Measurements from ENCODE around the gene OCEL1. TPM values are rescaled to one million over a fixed set of nuclear protein-coding genes. Genes with fewer than 3 reads are reported as not detected.
"Not testable (repeated sequence)": the region's sequence is repeated elsewhere in the genome, so short reads cannot be mapped to it uniquely, and the experiment has no call there.

Gene OCEL1
- 2.1 and 7.0 TPM in 2 replicates for total RNA-seq

- DNase-seq (ENCODE audit: low read depth in 2 of 2), result peak; percentile 93 to 98
These were observed at the start of gene OCEL1 for GRCh38 chr19:17226002-17226933. Gene OCEL1, plus strand, starts transcription at chr19:17226226. Its CDS starts 22 bp downstream, at chr19:17226248.

GRCh38 chr19:17178291-17178690, 47.7 kb upstream of the OCEL1 start:
- DNase-seq (ENCODE audit: low read depth in 2 of 2), result no peak

GRCh38 chr19:17180997-17181702, 44.9 kb upstream of the OCEL1 start:
- DNase-seq (ENCODE audit: low read depth in 2 of 2), result no peak

GRCh38 chr19:17183271-17183761, 42.7 kb upstream of the OCEL1 start:
- no peak for DNase-seq (ENCODE audit: low read depth in 2 of 2)

- no peak for DNase-seq (ENCODE audit: low read depth in 2 of 2)
These were observed 42.1 kb upstream of the OCEL1 start for GRCh38 chr19:17183858-17184321.

GRCh38 chr19:17184371-17184841, 41.6 kb upstream of the OCEL1 start:
- DNase-seq (ENCODE audit: low read depth in 2 of 2), result no peak

GRCh38 chr19:17185590-17185989, 40.4 kb upstream of the OCEL1 start:
- no peak for DNase-seq (ENCODE audit: low read depth in 2 of 2)

- not testable (repeated sequence) for DNase-seq (ENCODE audit: low read depth in 2 of 2)
These were observed 34.3 kb upstream of the OCEL1 start for GRCh38 chr19:17191736-17192135.

GRCh38 chr19:17192751-17193150, 33.3 kb upstream of the OCEL1 start:
- no peak for DNase-seq (ENCODE audit: low read depth in 2 of 2)

- DNase-seq (ENCODE audit: low read depth in 2 of 2), result no peak
These were observed 31.4 kb upstream of the OCEL1 start for GRCh38 chr19:17194608-17195007.

GRCh38 chr19:17195106-17195505, 30.9 kb upstream of the OCEL1 start:
- no peak for DNase-seq (ENCODE audit: low read depth in 2 of 2)

- no peak for DNase-seq (ENCODE audit: low read depth in 2 of 2)
These were observed 29.4 kb upstream of the OCEL1 start for GRCh38 chr19:17196610-17197009.

- no peak for DNase-seq (ENCODE audit: low read depth in 2 of 2)
These were observed 28.4 kb upstream of the OCEL1 start for GRCh38 chr19:17197666-17198065.

- no peak for DNase-seq (ENCODE audit: low read depth in 2 of 2)
These were observed 25.5 kb upstream of the OCEL1 start for GRCh38 chr19:17200408-17201079.

GRCh38 chr19:17202249-17202648, 23.8 kb upstream of the OCEL1 start:
- DNase-seq (ENCODE audit: low read depth in 2 of 2), result peak in 1 of 2 donors; percentile 31

- DNase-seq (ENCODE audit: low read depth in 2 of 2), result no peak
These were observed 23.3 kb upstream of the OCEL1 start for GRCh38 chr19:17202713-17203112.

- DNase-seq (ENCODE audit: low read depth in 2 of 2), result peak; percentile 52 to 73
These were observed 20.5 kb upstream of the OCEL1 start for GRCh38 chr19:17205237-17206140.

- DNase-seq (ENCODE audit: low read depth in 2 of 2), result no peak
These were observed 19.1 kb upstream of the OCEL1 start for GRCh38 chr19:17206736-17207581.
